SK-N-SH (cell line): ENCODE results near the gene CYP2A13. TPM values are rescaled to one million over a fixed set of nuclear protein-coding genes. Genes with fewer than 3 reads are reported as not detected.

Experiments
- CTCF ChIA-PET: fragments of 300-600, 350-600 bp; formaldehyde crosslinking; extraction: SDS; loops from one replicate; lab custom pipeline; 2021; lab: Yijun Ruan, JAX
- POLR2A ChIA-PET: fragments of 350-600 bp; sonication (Branson Sonifier 250); formaldehyde crosslinking; extraction: SDS; loops from one replicate; lab custom pipeline; 2020; ENCODE audit warnings: antibody characterized with exemption, inconsistent platforms; lab: Yijun Ruan, JAX
- DNase-seq: peaks from one replicate; pipeline ENCODE4 v3.0.0; 2012
- H2AFZ ChIP-seq: fragments of 200-600 bp; sonication (generic); 2 replicates; pipeline ENCODE4 v1.8.1; 2016; ENCODE audit warnings: antibody characterized with exemption, mild to moderate bottlenecking, low read depth
- H3F3A ChIP-seq: fragments of 200-600 bp; sonication (generic); replicated peaks from 2 replicates; pipeline ENCODE3; 2016; ENCODE audit warnings: antibody characterized with exemption, mild to moderate bottlenecking; ENCODE audit not compliant: insufficient read depth
- H3K27ac ChIP-seq, 2 experiments: fragments of 200-500 bp in 1 of 2; fragments of 200-600 bp in 1 of 2; sonication (Bioruptor generic) in 1 of 2; sonication (generic), shearing (Covaris generic) in 1 of 2; 2 replicates each; pipeline versions ENCODE4 v1.5.1 to v1.6.1; 2014 to 2016; ENCODE audit warnings: low read depth in 2 of 2, inconsistent platforms in 1 of 2, low read length in 1 of 2, mild to moderate bottlenecking in 1 of 2, mixed read lengths in 1 of 2
- H3K27me3 ChIP-seq: fragments of 200-600 bp; sonication (generic), shearing (Covaris generic); 2 replicates; pipeline ENCODE4 v1.6.1; 2016; ENCODE audit warnings: mixed run types; ENCODE audit not compliant: insufficient read depth
- H3K36me3 ChIP-seq, 2 experiments: fragments of 200-500 bp in 1 of 2; fragments of 200-600 bp in 1 of 2; sonication (Bioruptor generic) in 1 of 2; sonication (generic) in 1 of 2; replicated peaks in 1 of 2; 2 replicates each; pipeline versions ENCODE3 to v1.5.1; 2014 to 2016; ENCODE audit warnings: low read length in 1 of 2, mild to moderate bottlenecking in 1 of 2; ENCODE audit not compliant: insufficient read depth in 2 of 2, control insufficient read depth in 1 of 2
- H3K4me1 ChIP-seq, 2 experiments: fragments of 200-500 bp in 1 of 2; fragments of 200-600 bp in 1 of 2; sonication (Bioruptor generic) in 1 of 2; sonication (generic), shearing (Covaris generic) in 1 of 2; 2 replicates each; pipeline versions ENCODE4 v1.5.1 to v1.6.1; 2014 to 2016; ENCODE audit warnings: low read depth in 1 of 2, low read length in 1 of 2, mixed run types in 1 of 2; ENCODE audit not compliant: insufficient read depth in 2 of 2, control insufficient read depth in 1 of 2
- H3K4me2 ChIP-seq: fragments of 200-600 bp; sonication (generic), shearing (Covaris generic); 2 replicates; pipeline ENCODE4 v1.6.1; 2017; ENCODE audit warnings: mixed run types
- H3K4me3 ChIP-seq, 2 experiments: fragments of 200-500 bp in 1 of 2; fragments of 200-600 bp in 1 of 2; sonication (Bioruptor generic) in 1 of 2; sonication (generic), shearing (Covaris generic) in 1 of 2; 2 replicates each; pipeline versions ENCODE4 v1.5.1 to v1.8.1; 2014 to 2016; ENCODE audit warnings: low read depth in 2 of 2, inconsistent platforms in 1 of 2, low read length in 1 of 2, mild to moderate bottlenecking in 1 of 2, mixed read lengths in 1 of 2, moderate library complexity in 1 of 2
- H3K79me2 ChIP-seq: fragments of 200-600 bp; sonication (generic); 2 replicates; pipeline ENCODE4 v1.8.1; 2017; ENCODE audit warnings: mild to moderate bottlenecking; ENCODE audit not compliant: insufficient read depth
- H3K9ac ChIP-seq: fragments of 200-600 bp; sonication (generic); 2 replicates; pipeline ENCODE4 v1.6.1; 2017; ENCODE audit warnings: mixed run types
- H3K9me2 ChIP-seq: fragments of 200-600 bp; sonication (generic); 2 replicates; pipeline ENCODE4 v1.6.1; 2017; ENCODE audit warnings: mixed run types
- H3K9me3 ChIP-seq: fragments of 200-600 bp; sonication (generic); 2 replicates; pipeline ENCODE4 v1.6.1; 2017; ENCODE audit warnings: mixed run types, mild to moderate bottlenecking, moderate library complexity
- H4K20me1 ChIP-seq: fragments of 200-600 bp; sonication (generic); 2 replicates; pipeline ENCODE4 v1.6.1; 2017; ENCODE audit warnings: mild to moderate bottlenecking, mixed run types; ENCODE audit not compliant: insufficient read depth
- CTCF ChIP-seq: fragments of 200-600 bp; sonication (generic); IDR thresholded peaks from 2 replicates; pipeline ENCODE4 v1.6.1; 2017; ENCODE audit warnings: antibody characterized with exemption, mild to moderate bottlenecking, moderate library complexity
- ELF1 ChIP-seq: IDR thresholded peaks from 2 replicates; pipeline ENCODE4 v1.4.0; 2012
- FOSL2 ChIP-seq: IDR thresholded peaks from 2 replicates; pipeline ENCODE4 v1.4.0; 2012; ENCODE audit warnings: low read depth, mild to moderate bottlenecking, moderate library complexity, borderline replicate concordance
- FOXJ3 ChIP-seq: sonication (generic); formaldehyde crosslinking; IDR thresholded peaks from 2 replicates; pipeline ENCODE4 v1.5.1; 2020; ENCODE audit warnings: mild to moderate bottlenecking, missing genetic modification reagents
- GABPA ChIP-seq: IDR thresholded peaks from 2 replicates; pipeline ENCODE4 v1.4.0; 2012; ENCODE audit warnings: low read depth, mild to moderate bottlenecking
- JUND ChIP-seq: IDR thresholded peaks from 2 replicates; pipeline ENCODE4 v1.4.0; 2012
- MAX ChIP-seq: IDR thresholded peaks from 2 replicates; pipeline ENCODE4 v1.4.0; 2012; ENCODE audit warnings: low read depth
- MEF2A ChIP-seq: IDR thresholded peaks from 2 replicates; pipeline ENCODE4 v1.4.0; 2012; ENCODE audit warnings: low read depth, borderline replicate concordance
- RAD21 ChIP-seq: IDR thresholded peaks from 2 replicates; pipeline ENCODE4 v1.6.1; 2012; ENCODE audit warnings: mild to moderate bottlenecking, low read length
- RCOR1 ChIP-seq: fragments of 150-350 bp; IDR thresholded peaks from 2 replicates; pipeline ENCODE4 v1.6.1; 2017; ENCODE audit warnings: antibody characterized with exemption, low read length
- RFX5 ChIP-seq: IDR thresholded peaks from 2 replicates; pipeline ENCODE4 v1.6.1; 2012; ENCODE audit warnings: mild to moderate bottlenecking, improper control_type of control experiment, low read length
- RXRA ChIP-seq: IDR thresholded peaks from 2 replicates; pipeline ENCODE4 v1.4.0; 2012; ENCODE audit warnings: low read depth, mild to moderate bottlenecking, borderline replicate concordance
- SIN3A ChIP-seq: IDR thresholded peaks from 2 replicates; pipeline ENCODE4 v1.6.1; 2012; ENCODE audit warnings: low read depth, mild to moderate bottlenecking, low read length, moderate library complexity, borderline replicate concordance
- TAF1 ChIP-seq: IDR thresholded peaks from 2 replicates; pipeline ENCODE4 v1.6.1; 2012; ENCODE audit warnings: low read depth, mild to moderate bottlenecking, low read length, moderate library complexity, borderline replicate concordance
- TCF12 ChIP-seq: IDR thresholded peaks from 2 replicates; pipeline ENCODE4 v1.4.0; 2012
- TEAD4 ChIP-seq: IDR thresholded peaks from 2 replicates; pipeline ENCODE4 v1.4.0; 2012; ENCODE audit warnings: mild to moderate bottlenecking, borderline replicate concordance; ENCODE audit not compliant: insufficient read depth
- USF1 ChIP-seq: IDR thresholded peaks from 2 replicates; pipeline ENCODE4 v1.4.0; 2012; ENCODE audit warnings: low read depth, borderline replicate concordance
- WGBS: methylation state at CpG from one replicate; pipeline ENCODE4 v1.1.6; 2017; ENCODE audit warnings: low lambda C conversion rate; 5-methylcytosine and 5-hydroxymethylcytosine counted together
- polyA plus RNA-seq, 3 experiments: library from polyadenylated mRNA; depleted of rRNA; stranded (reverse); fragments of >200 nt; gene quantifications; 2 replicates each; pipeline ENCODE4 v1.2.3, GENCODE V29; 2012

The CYP2A13 gene
- polyA plus RNA-seq, 1 of the 3 experiments (the other 2 are of a cell fraction) = not detected

GRCh38 chr19:41112728-41113290 is 24.6 kb downstream of the CYP2A13 start:
- H3F3A ChIP-seq = no peaks in the 10 kb centered on the region
- H3K4me3 ChIP-seq = no peak overlapping the region
- DNase-seq = no peak
- ChIA-PET CTCF (interaction anchor here (0.6 kb wide), 1 partner anchor 198 kb away, joined by 3 read pairs; no protein-coding TSS in a partner anchor), POLR2A (no interaction called here)
- H3K9ac ChIP-seq = no peak overlapping the region
- H3K36me3 ChIP-seq = no peaks in the 10 kb centered on the region
- 8% methylated on average over 6 of the region's 7 CpGs for WGBS
- no peak overlapping the region for H3K27ac ChIP-seq
- no peak overlapping the region for H3K4me2 ChIP-seq
- H3K27me3 ChIP-seq = peaks cover 61% of the 10 kb centered on the region
- TF ChIP-seq TCF12 = no peak
- TF ChIP-seq USF1 = no peak
- no peak for TF ChIP-seq FOSL2
- TF ChIP-seq TEAD4 = no peak
- TF ChIP-seq FOXJ3 (CRISPR knock-in tag) = no peak
- TF ChIP-seq RCOR1 = no peak
- TF ChIP-seq, all 33 proteins: peak for 0
- Histone ChIP-seq H3K9me3 (no peaks in the 10 kb centered on the region), H3K9me2 (no peaks in the 10 kb centered on the region), H3K4me1 (no peaks in the 10 kb centered on the region), H2AFZ (no peak overlapping the region), H3K79me2 (no peaks in the 10 kb centered on the region), H4K20me1 (no peaks in the 10 kb centered on the region)

- no peaks in the 10 kb centered on the region for H3K9me2 ChIP-seq
- H3K9me3 ChIP-seq = no peaks in the 10 kb centered on the region
- peaks cover 71% of the 10 kb centered on the region for H3K27me3 ChIP-seq
- H3K36me3 ChIP-seq = no peaks in the 10 kb centered on the region
- ChIA-PET CTCF (no interaction called here), POLR2A (no interaction called here)
- no peak within 1 kb of the TSS for H2AFZ ChIP-seq
- no peak within 1 kb of the TSS for H3K27ac ChIP-seq
- 22% methylated on average over 7 of the region's 7 CpGs for WGBS
- no peaks in the 10 kb centered on the region for H3K4me1 ChIP-seq
- H3F3A ChIP-seq = no peaks in the 10 kb centered on the region
- H3K9ac ChIP-seq = no peak within 1 kb of the TSS
- TF ChIP-seq RFX5 = no peak
- TF ChIP-seq GABPA = no peak
- no peak for TF ChIP-seq MAX
- TF ChIP-seq MEF2A = no peak
- TF ChIP-seq FOXJ3 (CRISPR knock-in tag) = no peak
- TF ChIP-seq JUND = no peak
- TF ChIP-seq RAD21 = no peak
- TF ChIP-seq ELF1 = no peak
- TF ChIP-seq SIN3A = no peak
- no peak for TF ChIP-seq TAF1
- no peak for TF ChIP-seq RXRA
- no peak for TF ChIP-seq CTCF
- no peaks in the 10 kb centered on the region for H4K20me1 ChIP-seq
- H3K4me2 ChIP-seq = no peak within 1 kb of the TSS
- no peak for DNase-seq
- H3K79me2 ChIP-seq = no peaks in the 10 kb centered on the region
- H3K4me3 ChIP-seq = no peak within 1 kb of the TSS
Observed at GRCh38 chr19:41114132-41114531, 25.9 kb downstream of the CYP2A13 start, which contains the start of gene CYP2F1. Gene CYP2F1, plus strand, starts transcription at chr19:41114432. Its CDS starts 1,757 bp downstream, at chr19:41116189.
